B cell (primary cell): Measurements from ENCODE around the gene MAMDC4. TPM values are rescaled to one million over a fixed set of nuclear protein-coding genes. Genes with fewer than 3 reads are reported as not detected.
A peak's percentile ranks its signal among the peaks of the same experiment; 100 is the strongest.

Experiments
- ATAC-seq: fragments of 200-7000 bp; cut with Tn5 transposase; one replicate; pipeline ENCODE4 v1.10.0; 2021; ENCODE audit warnings: low read depth, mild to moderate bottlenecking, moderate number of reproducible peaks, moderate library complexity
- CTCF ChIA-PET: fragments of 350-600 bp; sonication (Branson Sonifier 250); formaldehyde crosslinking; loops from one replicate; lab custom pipeline; 2021; ENCODE audit warnings: antibody characterized with exemption, inconsistent platforms; lab: Charles Lee
- POLR2A ChIA-PET: fragments of 350-600 bp; sonication (Branson Sonifier 250); formaldehyde crosslinking; loops from one replicate; lab custom pipeline; 2021; ENCODE audit warnings: antibody characterized with exemption; lab: Charles Lee
- DNase-seq: peaks from one replicate; pipeline ENCODE4 v3.0.0; 2013
- H2AFZ ChIP-seq: 2 replicates; pipeline ENCODE4 v1.6.1; 2012; ENCODE audit warnings: mild to moderate bottlenecking, low read depth, low read length; ENCODE audit not compliant: insufficient read depth, poor library complexity, severe bottlenecking
- H3K27ac ChIP-seq, 2 donors: 1 replicate in 1 of 2; 2 replicates in 1 of 2; pipeline ENCODE4 v1.5.1; 2012 to 2013; ENCODE audit warnings: low read length in 2 of 2, mild to moderate bottlenecking in 2 of 2, moderate library complexity in 1 of 2
- H3K27me3 ChIP-seq, 4 experiments: fragments of 200-600 bp in 1 of 4; sonication (generic) in 1 of 4; replicated peaks in 1 of 4; 1 replicate in 2 of 4; 2 replicates in 2 of 4; pipeline versions ENCODE4 v1.6.1 to v1.7.0; 2013 to 2016; ENCODE audit warnings: low read length in 3 of 4, mild to moderate bottlenecking in 2 of 4, mixed read lengths in 1 of 4, moderate library complexity in 1 of 4; ENCODE audit not compliant: insufficient read depth in 4 of 4, control insufficient read depth in 3 of 4; ENCODE audit errors: control extremely low read depth in 1 of 4
- H3K36me3 ChIP-seq, 2 experiments: replicated peaks in 1 of 2; 1 replicate in 1 of 2; 2 replicates in 1 of 2; pipeline versions ENCODE4 v1.6.1 to v1.7.1; 2013; ENCODE audit warnings: low read length in 1 of 2; ENCODE audit not compliant: insufficient read depth in 2 of 2, control insufficient read depth in 1 of 2; ENCODE audit errors: control extremely low read depth in 1 of 2, extremely low read depth in 1 of 2
- H3K4me1 ChIP-seq, 2 donors: fragments of 200-600 bp in 1 of 2; sonication (generic) in 1 of 2; 1 replicate in 1 of 2; 2 replicates in 1 of 2; pipeline versions ENCODE4 v1.5.1 to v1.6.1; 2013 to 2017; ENCODE audit warnings: low read length in 2 of 2; ENCODE audit not compliant: control insufficient read depth in 2 of 2, insufficient read depth in 2 of 2
- H3K4me2 ChIP-seq: replicated peaks from 2 replicates; pipeline ENCODE3; 2012; ENCODE audit warnings: mild to moderate bottlenecking, low read depth, low read length; ENCODE audit not compliant: poor library complexity, severe bottlenecking
- H3K4me3 ChIP-seq, 5 experiments: fragments of 200-600 bp in 1 of 5; sonication (generic) in 1 of 5; 1 replicate in 3 of 5; 2 replicates in 2 of 5; pipeline versions ENCODE4 v1.5.1 to v1.7.0; 2011 to 2016; ENCODE audit warnings: low read length in 4 of 5, mild to moderate bottlenecking in 4 of 5, low read depth in 2 of 5, control low read depth in 1 of 5, moderate library complexity in 1 of 5; ENCODE audit not compliant: insufficient read depth in 1 of 5; ENCODE audit errors: control extremely low read depth in 1 of 5, extremely low read depth in 1 of 5
- H3K79me2 ChIP-seq: fragments of 200-600 bp; sonication (generic); one replicate; pipeline ENCODE4 v1.6.0; 2016; ENCODE audit warnings: low read length; ENCODE audit not compliant: control insufficient read depth, insufficient read depth
- H3K9ac ChIP-seq: fragments of 200-600 bp; sonication (generic); 2 replicates; pipeline ENCODE4 v1.6.1; 2017; ENCODE audit warnings: mild to moderate bottlenecking, low read length, moderate library complexity
- H3K9me3 ChIP-seq, 3 donors: one replicate each; pipeline versions ENCODE4 v1.6.1 to v1.7.1; 2013; ENCODE audit warnings: low read length in 2 of 3; ENCODE audit not compliant: control insufficient read depth in 2 of 3, insufficient read depth in 1 of 3; ENCODE audit errors: control extremely low read depth in 1 of 3
- H4K20me1 ChIP-seq: 2 replicates; pipeline ENCODE4 v1.6.0; 2012; ENCODE audit warnings: mild to moderate bottlenecking, low read length; ENCODE audit not compliant: insufficient read depth, control insufficient read depth, poor library complexity, severe bottlenecking
- H3K27ac Mint-ChIP-seq: one replicate; pipeline ENCODE4 v1.8.0; 2021; ENCODE audit warnings: mixed read lengths
- H3K27me3 Mint-ChIP-seq: one replicate; pipeline ENCODE4 v1.8.0; 2021; ENCODE audit warnings: mixed read lengths
- H3K4me1 Mint-ChIP-seq: one replicate; pipeline ENCODE4 v1.8.0; 2021; ENCODE audit warnings: mixed read lengths
- H3K4me3 Mint-ChIP-seq: one replicate; pipeline ENCODE4 v1.8.0; 2021; ENCODE audit warnings: mixed read lengths
- H3K9me3 Mint-ChIP-seq: one replicate; pipeline ENCODE4 v1.8.0; 2022; ENCODE audit warnings: mixed read lengths; ENCODE audit not compliant: insufficient read depth
- CTCF ChIP-seq: fragments of 200-600 bp; IDR thresholded peaks from one replicate; pipeline ENCODE4 v1.8.0; 2022; ENCODE audit warnings: antibody characterized with exemption, mild to moderate bottlenecking
- EZH2 ChIP-seq: IDR thresholded peaks from 2 replicates; pipeline ENCODE4 v1.6.1; 2012; ENCODE audit warnings: borderline replicate concordance, low read depth, mild to moderate bottlenecking, moderate library complexity, low read length; ENCODE audit not compliant: insufficient read depth, poor library complexity, severe bottlenecking
- WGBS: methylation state at CpG from one replicate; pipeline ENCODE4 v1.1.5; 2013; ENCODE audit warnings: missing lambda C conversion rate; ENCODE audit not compliant: insufficient coverage; 5-methylcytosine and 5-hydroxymethylcytosine counted together
- intact Hi-C: fragments of 100-400 bp; cut with micrococcal nuclease; formaldehyde crosslinking; loops from one replicate; pipeline ENCODE4 v1.10.0; 2022
- polyA plus RNA-seq: library from polyadenylated mRNA; depleted of rRNA; stranded (reverse); fragments of >200 nt; gene quantifications from 2 replicates; pipeline ENCODE4 v1.2.3, GENCODE V29; 2012
- total RNA-seq, 2 donors: library from RNA; stranded (reverse); fragments of 120-200 nt in 1 of 2; gene quantifications; 1 replicate in 1 of 2; 2 replicates in 1 of 2; pipeline versions ENCODE4 v1.2.3 to v1.2.4, GENCODE V29; 2013 to 2022

Gene MAMDC4
- total and polyA plus RNA-seq, 2 donors (not counting 1 experiment from before 2014, with no cell fraction given): 5.4 to 6.8 TPM

- POLR2A ChIA-PET: no interaction called here
- TF ChIP-seq CTCF (no peak), EZH2 (no peak)
Measured at GRCh38 chr9:136856541-136857141, 4.5 kb downstream of the MAMDC4 start.

GRCh38 chr9:136857166-136857565 lies 5.0 kb downstream of the MAMDC4 start:
- Histone ChIP-seq H3K9me3 (no peaks in the 10 kb centered on the region), H3K4me2 (no peak overlapping the region), H4K20me1 (peaks cover 11% of the 10 kb centered on the region), H3K4me1 (peaks cover 0 to 5% of the 10 kb centered on the region in 2 donors), H3K79me2 (no peaks in the 10 kb centered on the region), H3K4me3 (no peak overlapping the region), H3K9ac (no peak overlapping the region), H3K27ac (no peak overlapping the region), H3K36me3 (peaks cover 0 to 16% of the 10 kb centered on the region in 2 experiments), H2AFZ (no peak overlapping the region), H3K27me3 (no peaks in the 10 kb centered on the region)
- Mint-ChIP-seq H3K27ac (no peak overlapping the region), H3K9me3 (no peaks in the 10 kb centered on the region), H3K4me3 (no peak overlapping the region), H3K4me1 (peaks cover 4% of the 10 kb centered on the region), H3K27me3 (no peaks in the 10 kb centered on the region)
- no peak for TF ChIP-seq EZH2
- no peak for TF ChIP-seq CTCF
- ATAC-seq: no peak
- intact Hi-C loops: no loop called here
- no peak for DNase-seq
- WGBS: 92% methylated on average over 18 of the region's 19 CpGs
- CTCF ChIA-PET: no interaction called here
- POLR2A ChIA-PET: no interaction called here

More at GRCh38 chr9:136856541-136857141, 4.5 kb downstream of the MAMDC4 start:
- H3K4me3 Mint-ChIP-seq: no peak overlapping the region
- peaks cover 3% of the 10 kb centered on the region for H3K4me1 Mint-ChIP-seq
- no peaks in the 10 kb centered on the region for H3K27me3 Mint-ChIP-seq
- H4K20me1 ChIP-seq: peaks cover 8% of the 10 kb centered on the region
- ATAC-seq (no peak), DNase-seq (peak; percentile 13)
- CTCF ChIA-PET: interaction anchor here (1.2 to 1.3 kb wide), 2 partner anchors 14 to 178 kb away, joined by 3 to 7 read pairs; partner anchors contain the start of gene AJM1
- H3K9me3 ChIP-seq: no peaks in the 10 kb centered on the region
- H3K4me3 ChIP-seq: no peak overlapping the region
- no peaks in the 10 kb centered on the region for H3K9me3 Mint-ChIP-seq
- peaks cover 0 to 5% of the 10 kb centered on the region in 2 donors for H3K4me1 ChIP-seq
- no peak overlapping the region for H3K4me2 ChIP-seq
- H2AFZ ChIP-seq: no peak overlapping the region
- WGBS: 71% methylated on average over 14 of the region's 14 CpGs
- H3K36me3 ChIP-seq: peaks cover 0 to 11% of the 10 kb centered on the region in 2 experiments
- H3K27ac ChIP-seq: no peak overlapping the region
- H3K9ac ChIP-seq: no peak overlapping the region
- intact Hi-C loops: no loop called here
- no peaks in the 10 kb centered on the region for H3K27me3 ChIP-seq
- no peak overlapping the region for H3K27ac Mint-ChIP-seq
- no peaks in the 10 kb centered on the region for H3K79me2 ChIP-seq
